OCI-LY1 (cell line): ENCODE results near the gene MYBPC1.

Experiments used
- H2AFZ ChIP-seq: fragments of 200-600 bp; sonication (generic), shearing (Covaris generic); 2 replicates; pipeline ENCODE4 v1.6.0; 2014; ENCODE audit warnings: antibody characterized with exemption, mild to moderate bottlenecking, low read length
- H3F3A ChIP-seq: fragments of 200-600 bp; sonication (generic), shearing (Covaris generic); 2 replicates; pipeline ENCODE4 v1.6.0; 2014; ENCODE audit warnings: mild to moderate bottlenecking, antibody characterized with exemption, low read length, moderate library complexity; ENCODE audit not compliant: insufficient read depth
- H3K27ac ChIP-seq: fragments of 200-600 bp; sonication (generic); 2 replicates; pipeline ENCODE4 v1.5.1; 2014; ENCODE audit warnings: low read length, mixed run types, mild to moderate bottlenecking, low read depth; ENCODE audit not compliant: poor library complexity, severe bottlenecking
- H3K27me3 ChIP-seq: fragments of 200-600 bp; sonication (generic); 2 replicates; pipeline ENCODE4 v1.6.0; 2014; ENCODE audit warnings: antibody characterized with exemption, mild to moderate bottlenecking, low read length, moderate library complexity; ENCODE audit not compliant: insufficient read depth
- H3K36me3 ChIP-seq: fragments of 200-600 bp; sonication (generic); 2 replicates; pipeline ENCODE4 v1.6.1; 2014; ENCODE audit warnings: mild to moderate bottlenecking, antibody characterized with exemption, low read length, moderate library complexity, mixed read lengths; ENCODE audit not compliant: insufficient read depth
- H3K4me1 ChIP-seq: fragments of 200-600 bp; sonication (generic); 2 replicates; pipeline ENCODE4 v1.5.1; 2014; ENCODE audit warnings: mild to moderate bottlenecking, low read length, moderate library complexity; ENCODE audit not compliant: insufficient read depth, severe bottlenecking
- H3K4me2 ChIP-seq: fragments of 200-600 bp; sonication (generic), shearing (Covaris generic); 2 replicates; pipeline ENCODE4 v1.6.1; 2014; ENCODE audit warnings: low read length
- H3K4me3 ChIP-seq: fragments of 200-600 bp; sonication (generic); 2 replicates; pipeline ENCODE4 v1.5.1; 2014; ENCODE audit warnings: low read length, low read depth, mild to moderate bottlenecking, mixed read lengths; ENCODE audit not compliant: poor library complexity, severe bottlenecking
- H3K79me2 ChIP-seq: fragments of 200-600 bp; shearing (Covaris generic); 2 replicates; pipeline ENCODE4 v1.6.1; 2016; ENCODE audit warnings: mixed run types, low read length, mixed read lengths; ENCODE audit not compliant: insufficient read depth
- H3K9ac ChIP-seq: fragments of 200-600 bp; sonication (generic), shearing (Covaris generic); 2 replicates; pipeline ENCODE4 v1.6.1; 2014; ENCODE audit warnings: mild to moderate bottlenecking, low read length, mixed read lengths
- H3K9me2 ChIP-seq: fragments of 200-600 bp; sonication (generic), shearing (Covaris generic); 2 replicates; pipeline ENCODE4 v1.6.1; 2014; ENCODE audit warnings: low read depth, mild to moderate bottlenecking, low read length, mixed read lengths
- H3K9me3 ChIP-seq: fragments of 200-600 bp; shearing (Covaris generic); 2 replicates; pipeline ENCODE4 v1.6.1; 2014; ENCODE audit warnings: low read length, mixed read lengths
- H4K20me1 ChIP-seq: fragments of 200-600 bp; sonication (generic), shearing (Covaris generic); 2 replicates; pipeline ENCODE4 v1.6.0; 2016; ENCODE audit warnings: mild to moderate bottlenecking, low read length; ENCODE audit not compliant: insufficient read depth
- CTCF ChIP-seq: fragments of 200-600 bp; sonication (generic), shearing (Covaris generic); IDR thresholded peaks from 2 replicates; pipeline ENCODE4 v1.5.1; 2017; ENCODE audit warnings: mild to moderate bottlenecking, antibody characterized with exemption, low read length, moderate library complexity, mixed read lengths
- EZH2 ChIP-seq: fragments of 200-600 bp; sonication (generic), shearing (Covaris generic); IDR thresholded peaks from 2 replicates; pipeline ENCODE4 v1.8.0; 2017; ENCODE audit warnings: borderline replicate concordance, mixed run types, mild to moderate bottlenecking, antibody characterized with exemption, low read length, moderate library complexity, mixed read lengths

The MYBPC1 gene

GRCh38 chr12:101694297-101694848 is 99.6 kb downstream of the MYBPC1 start:
- peaks cover 4% of the 10 kb centered on the region; the same call in 1 of the 2 replicates for H3K36me3 ChIP-seq
- TF ChIP-seq CTCF (no peak), EZH2 (no peak)

GRCh38 chr12:101694986-101695385 is 100.2 kb downstream of the MYBPC1 start:
- H2AFZ ChIP-seq, result no peak overlapping the region
- H3K9me2 ChIP-seq, result no peaks in the 10 kb centered on the region
- no peak overlapping the region for H3K9ac ChIP-seq

More at GRCh38 chr12:101694297-101694848, 99.6 kb downstream of the MYBPC1 start:
- no peaks in the 10 kb centered on the region for H4K20me1 ChIP-seq
- H3K79me2 ChIP-seq, result peaks cover 11% of the 10 kb centered on the region
- H3K9me3 ChIP-seq, result 0 out of 2 replicates have a peak, but pooled peaks cover 3% of the 10 kb centered on the region
- peaks cover 27% of the 10 kb centered on the region for H3K4me1 ChIP-seq
- no peak overlapping the region for H2AFZ ChIP-seq
- H3K4me2 ChIP-seq, result no peak overlapping the region
- no peak overlapping the region for H3K9ac ChIP-seq
- no peak overlapping the region for H3K4me3 ChIP-seq
- H3K27ac ChIP-seq, result no peak overlapping the region
- no peaks in the 10 kb centered on the region for H3F3A ChIP-seq
- no peaks in the 10 kb centered on the region for H3K9me2 ChIP-seq
- no peaks in the 10 kb centered on the region for H3K27me3 ChIP-seq

GRCh38 chr12:101695706-101696105 is 100.9 kb downstream of the MYBPC1 start:
- Histone ChIP-seq H3K4me1 (peaks cover 38% of the 10 kb centered on the region), H4K20me1 (no peaks in the 10 kb centered on the region), H3K36me3 (peaks cover 4% of the 10 kb centered on the region; the same call in 1 of the 2 replicates), H3K9me3 (0 out of 2 replicates have a peak, but pooled peaks cover 3% of the 10 kb centered on the region), H3F3A (no peaks in the 10 kb centered on the region), H3K27ac (no peak overlapping the region), H3K9ac (no peak overlapping the region), H3K4me2 (no peak overlapping the region), H3K4me3 (no peak overlapping the region), H3K9me2 (no peaks in the 10 kb centered on the region), H2AFZ (no peak overlapping the region), H3K27me3 (no peaks in the 10 kb centered on the region), H3K79me2 (peaks cover 24% of the 10 kb centered on the region)
- TF ChIP-seq EZH2, result no peak
- TF ChIP-seq CTCF, result no peak

More at GRCh38 chr12:101694986-101695385, 100.2 kb downstream of the MYBPC1 start:
- H3K4me1 ChIP-seq, result peaks cover 33% of the 10 kb centered on the region
- TF ChIP-seq EZH2 (no peak), CTCF (no peak)
- H3K9me3 ChIP-seq, result 0 out of 2 replicates have a peak, but pooled peaks cover 3% of the 10 kb centered on the region
- H4K20me1 ChIP-seq, result no peaks in the 10 kb centered on the region
- H3K4me3 ChIP-seq, result no peak overlapping the region
- H3K36me3 ChIP-seq, result peaks cover 4% of the 10 kb centered on the region; the same call in 1 of the 2 replicates
- H3F3A ChIP-seq, result no peaks in the 10 kb centered on the region
- peaks cover 17% of the 10 kb centered on the region for H3K79me2 ChIP-seq
- H3K4me2 ChIP-seq, result no peak overlapping the region
- H3K27ac ChIP-seq, result no peak overlapping the region
- H3K27me3 ChIP-seq, result no peaks in the 10 kb centered on the region
